MM.1S (cell line): Measurements from ENCODE around the gene DNAI2.

ENCODE experiments used
- EZH2 ChIP-seq: fragments of 300-600 bp; sonication (generic); optimal IDR thresholded peaks from 2 replicates; pipeline ENCODE3; 2017; ENCODE audit warnings: low read depth, mild to moderate bottlenecking, antibody characterized with exemption, low read length, mixed read lengths
- TF ChIP-seq, protein P1 (sequence below): fragments of 300-600 bp; sonication (generic); IDR thresholded peaks from 2 replicates; pipeline ENCODE4 v1.5.1; 2016; ENCODE audit warnings: antibody characterized with exemption, low read length, mixed read lengths

DNA sequence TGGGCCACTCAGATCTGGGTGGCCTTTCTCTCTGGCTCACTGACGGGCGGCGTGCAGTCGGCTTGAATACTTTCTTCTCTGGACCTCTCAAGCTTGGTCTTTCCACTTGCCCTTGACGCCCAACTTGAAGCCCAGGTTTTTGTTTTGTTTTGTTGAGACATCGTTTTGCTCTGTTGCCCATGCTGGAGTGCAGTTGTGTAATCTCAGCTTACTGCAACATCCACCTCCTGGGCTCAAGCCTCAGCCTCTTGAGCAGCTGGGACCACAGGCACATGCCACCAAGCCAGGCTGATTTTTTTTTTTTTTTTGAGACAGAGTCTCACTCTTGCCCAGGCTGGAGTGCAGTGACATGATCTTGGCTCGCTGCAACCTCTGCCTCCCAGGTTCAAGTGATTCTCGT, 29.3 kb downstream of the DNAI2 start:
- TF ChIP-seq, protein P1, sequence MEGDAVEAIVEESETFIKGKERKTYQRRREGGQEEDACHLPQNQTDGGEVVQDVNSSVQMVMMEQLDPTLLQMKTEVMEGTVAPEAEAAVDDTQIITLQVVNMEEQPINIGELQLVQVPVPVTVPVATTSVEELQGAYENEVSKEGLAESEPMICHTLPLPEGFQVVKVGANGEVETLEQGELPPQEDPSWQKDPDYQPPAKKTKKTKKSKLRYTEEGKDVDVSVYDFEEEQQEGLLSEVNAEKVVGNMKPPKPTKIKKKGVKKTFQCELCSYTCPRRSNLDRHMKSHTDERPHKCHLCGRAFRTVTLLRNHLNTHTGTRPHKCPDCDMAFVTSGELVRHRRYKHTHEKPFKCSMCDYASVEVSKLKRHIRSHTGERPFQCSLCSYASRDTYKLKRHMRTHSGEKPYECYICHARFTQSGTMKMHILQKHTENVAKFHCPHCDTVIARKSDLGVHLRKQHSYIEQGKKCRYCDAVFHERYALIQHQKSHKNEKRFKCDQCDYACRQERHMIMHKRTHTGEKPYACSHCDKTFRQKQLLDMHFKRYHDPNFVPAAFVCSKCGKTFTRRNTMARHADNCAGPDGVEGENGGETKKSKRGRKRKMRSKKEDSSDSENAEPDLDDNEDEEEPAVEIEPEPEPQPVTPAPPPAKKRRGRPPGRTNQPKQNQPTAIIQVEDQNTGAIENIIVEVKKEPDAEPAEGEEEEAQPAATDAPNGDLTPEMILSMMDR, result no peak
- no peak for TF ChIP-seq EZH2
